Inferior parietal cortex (tissue), 1 donor: Measurements from ENCODE around the gene REXO1.

Experiments
- DNase-seq: peaks from one replicate; pipeline ENCODE4 v3.0.0-alpha.2; 2016; ENCODE audit errors: extremely low spot score

Gene REXO1

GRCh38 chr19:1849132-1849474 lies 820 bp upstream of the REXO1 start:
- no peak for DNase-seq

- DNase-seq, result no peak
Observed at GRCh38 chr19:1847684-1848398, 442 bp downstream of the REXO1 start.

GRCh38 chr19:1847348-1847683 lies 967 bp downstream of the REXO1 start:
- DNase-seq, result no peak

- DNase-seq, result no peak
Observed at GRCh38 chr19:1846517-1847204, 1.6 kb downstream of the REXO1 start.

- DNase-seq, result no peak
Observed at GRCh38 chr19:1845642-1846041, 2.6 kb downstream of the REXO1 start.

- DNase-seq, result no peak
Observed at GRCh38 chr19:1845125-1845515, 3.2 kb downstream of the REXO1 start.

- DNase-seq, result no peak
Observed at GRCh38 chr19:1844513-1845124, 3.7 kb downstream of the REXO1 start.

- DNase-seq, result no peak
Observed at GRCh38 chr19:1843646-1844394, 4.5 kb downstream of the REXO1 start.

GRCh38 chr19:1843116-1843515 lies 5.2 kb downstream of the REXO1 start:
- no peak for DNase-seq

- no peak for DNase-seq
Observed at GRCh38 chr19:1841209-1841924, 6.9 kb downstream of the REXO1 start.

- DNase-seq, result no peak
Observed at GRCh38 chr19:1840541-1841115, 7.7 kb downstream of the REXO1 start.

GRCh38 chr19:1839658-1840540 lies 8.4 kb downstream of the REXO1 start:
- no peak for DNase-seq

- DNase-seq, result no peak
Observed at GRCh38 chr19:1837625-1838105, 10.6 kb downstream of the REXO1 start.

GRCh38 chr19:1837222-1837565 lies 11.1 kb downstream of the REXO1 start:
- DNase-seq, result no peak

GRCh38 chr19:1836458-1837221 lies 11.6 kb downstream of the REXO1 start:
- no peak for DNase-seq

- no peak for DNase-seq
Observed at GRCh38 chr19:1833540-1833939, 14.7 kb downstream of the REXO1 start.

- no peak for DNase-seq
Observed at GRCh38 chr19:1832046-1832663, 16.1 kb downstream of the REXO1 start.

- DNase-seq, result no peak
Observed at GRCh38 chr19:1830978-1831377, 17.3 kb downstream of the REXO1 start.

- no peak for DNase-seq
Observed at GRCh38 chr19:1830568-1830967, 17.7 kb downstream of the REXO1 start.
